Neutrophil (primary cell): Measurements from ENCODE around the gene LRRN4.
"Not testable (repeated sequence)": the region's sequence is repeated elsewhere in the genome, so short reads cannot be mapped to it uniquely, and the experiment has no call there.

Experiments used
- H3K27ac ChIP-seq: fragments of 200-600 bp; sonication (generic); 2 replicates; pipeline ENCODE4 v1.5.1; 2016; ENCODE audit warnings: mild to moderate bottlenecking, moderate library complexity
- H3K27me3 ChIP-seq: fragments of 200-600 bp; sonication (generic); 2 replicates; pipeline ENCODE4 v1.6.0; 2016; ENCODE audit warnings: mild to moderate bottlenecking
- H3K36me3 ChIP-seq: fragments of 200-600 bp; sonication (generic); 2 replicates; pipeline ENCODE4 v1.5.1; 2017
- H3K4me1 ChIP-seq, 2 experiments: fragments of 200-600 bp in 1 of 2; sonication (generic) in 1 of 2; 1 replicate in 1 of 2; 2 replicates in 1 of 2; pipeline versions ENCODE4 v1.5.1 to v1.6.1; 2013 to 2016; ENCODE audit warnings: low read depth in 1 of 2, low read length in 1 of 2, mild to moderate bottlenecking in 1 of 2, moderate library complexity in 1 of 2; ENCODE audit not compliant: control insufficient read depth in 1 of 2, insufficient read depth in 1 of 2
- H3K4me3 ChIP-seq, 2 experiments: fragments of 200-600 bp in 1 of 2; sonication (generic) in 1 of 2; 1 replicate in 1 of 2; 2 replicates in 1 of 2; pipeline ENCODE4 v1.5.1; 2013 to 2016; ENCODE audit warnings: low read depth in 1 of 2, low read length in 1 of 2, mild to moderate bottlenecking in 1 of 2, moderate library complexity in 1 of 2
- H3K9me3 ChIP-seq: fragments of 200-600 bp; sonication (generic); 2 replicates; pipeline ENCODE4 v1.5.1; 2016
- CTCF ChIP-seq: fragments of 200-600 bp; sonication (generic); IDR thresholded peaks from 2 replicates; pipeline ENCODE4 v1.5.1; 2016; ENCODE audit warnings: antibody characterized with exemption

Gene LRRN4

GRCh38 chr20:6039766-6040165 is 14.1 kb downstream of the LRRN4 start:
- Histone ChIP-seq H3K27ac (no peak overlapping the region), H3K36me3 (peaks cover 69% of the 10 kb centered on the region), H3K9me3 (no peaks in the 10 kb centered on the region), H3K27me3 (no peaks in the 10 kb centered on the region), H3K4me3 (no peak overlapping the region), H3K4me1 (peaks cover 2 to 3% of the 10 kb centered on the region in 2 experiments)
- no peak for TF ChIP-seq CTCF

GRCh38 chr20:6038256-6038655 is 15.6 kb downstream of the LRRN4 start:
- no peak for TF ChIP-seq CTCF
- H3K27ac ChIP-seq = no peak overlapping the region
- peaks cover 13 to 15% of the 10 kb centered on the region in 2 experiments for H3K4me1 ChIP-seq
- no peak overlapping the region for H3K4me3 ChIP-seq
- no peaks in the 10 kb centered on the region for H3K27me3 ChIP-seq
- peaks cover 69% of the 10 kb centered on the region for H3K36me3 ChIP-seq
- H3K9me3 ChIP-seq = no peaks in the 10 kb centered on the region

GRCh38 chr20:6037082-6037481 is 16.8 kb downstream of the LRRN4 start:
- H3K4me1 ChIP-seq = peaks cover 13 to 15% of the 10 kb centered on the region in 2 experiments
- no peak for TF ChIP-seq CTCF
- H3K36me3 ChIP-seq = peaks cover 65% of the 10 kb centered on the region
- no peaks in the 10 kb centered on the region for H3K27me3 ChIP-seq
- no peak overlapping the region for H3K27ac ChIP-seq
- H3K9me3 ChIP-seq = no peaks in the 10 kb centered on the region
- H3K4me3 ChIP-seq = no peak overlapping the region

GRCh38 chr20:6036213-6036612 is 17.6 kb downstream of the LRRN4 start:
- H3K4me1 ChIP-seq = peaks cover 13 to 15% of the 10 kb centered on the region in 2 experiments
- TF ChIP-seq CTCF = no peak
- H3K4me3 ChIP-seq = no peak overlapping the region
- H3K36me3 ChIP-seq = peaks cover 56% of the 10 kb centered on the region
- H3K27ac ChIP-seq = no peak overlapping the region
- no peaks in the 10 kb centered on the region for H3K9me3 ChIP-seq
- H3K27me3 ChIP-seq = no peaks in the 10 kb centered on the region

GRCh38 chr20:6034134-6034969 is 19.5 kb downstream of the LRRN4 start:
- TF ChIP-seq CTCF = no peak
- peaks cover 13 to 15% of the 10 kb centered on the region in 2 experiments for H3K4me1 ChIP-seq
- H3K9me3 ChIP-seq = no peaks in the 10 kb centered on the region
- peak overlapping the region; percentile 41 for H3K27ac ChIP-seq
- H3K36me3 ChIP-seq = peaks cover 41% of the 10 kb centered on the region
- no peak overlapping the region for H3K4me3 ChIP-seq
- H3K27me3 ChIP-seq = no peaks in the 10 kb centered on the region

- not testable (repeated sequence) for H3K4me3 ChIP-seq, H3K27me3 ChIP-seq, H3K9me3 ChIP-seq, H3K27ac ChIP-seq
- peaks cover 26% of the 10 kb centered on the region for H3K36me3 ChIP-seq
- peaks cover 15 to 18% of the 10 kb centered on the region in 2 experiments for H3K4me1 ChIP-seq
These were observed 21.0 kb downstream of the LRRN4 start for GRCh38 chr20:6032907-6033306.
